GM21723 (cell line): ENCODE results near the gene MREG.
A peak's percentile ranks its signal among the peaks of the same experiment; 100 is the strongest.

Experiments
- ATAC-seq: cut with Tn5 transposase; IDR thresholded peaks from one replicate; pipeline ENCODE4 v1.9.1; 2021; ENCODE audit warnings: mild to moderate bottlenecking, moderate library complexity; ENCODE audit not compliant: unreplicated experiment

The MREG gene

GRCh38 chr2:216013080-216013909 is at the start of gene MREG:
TSS of gene MREG (minus strand) at chr2:216013551. CDS start at chr2:216013327, 224 bp downstream.
- ATAC-seq: peak; percentile 48

DNA sequence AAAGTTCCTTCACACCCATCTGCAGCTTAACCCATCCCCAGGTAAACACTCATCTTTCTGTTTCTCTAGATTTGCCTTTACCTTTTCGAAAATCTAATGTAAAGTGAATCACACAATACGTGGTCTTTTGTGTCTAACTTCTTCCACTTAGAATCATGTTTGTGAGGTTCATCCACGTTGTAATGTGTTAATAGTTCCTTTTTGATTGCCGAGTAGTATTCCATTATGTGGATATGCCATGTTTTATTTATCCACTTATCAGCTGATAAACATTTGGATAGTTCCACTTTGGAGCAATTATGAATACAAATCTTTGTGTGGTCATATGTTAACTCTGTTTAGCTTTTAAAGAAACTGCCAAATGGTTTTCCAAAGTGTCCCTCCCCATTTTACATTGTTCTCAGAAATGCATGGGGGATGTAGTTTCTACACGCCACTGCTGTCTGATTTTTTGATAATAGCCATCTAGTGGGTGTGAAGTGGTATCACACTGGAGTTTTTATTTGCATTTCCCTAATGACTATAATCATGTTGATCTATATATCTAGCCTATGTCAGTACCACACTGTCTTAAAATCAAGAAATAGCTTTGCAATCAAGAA is 46.0 kb upstream of the MREG start:
- no peak for ATAC-seq

GRCh38 chr2:216057688-216058193 is 44.4 kb upstream of the MREG start:
- ATAC-seq: peak; percentile 87

DNA sequence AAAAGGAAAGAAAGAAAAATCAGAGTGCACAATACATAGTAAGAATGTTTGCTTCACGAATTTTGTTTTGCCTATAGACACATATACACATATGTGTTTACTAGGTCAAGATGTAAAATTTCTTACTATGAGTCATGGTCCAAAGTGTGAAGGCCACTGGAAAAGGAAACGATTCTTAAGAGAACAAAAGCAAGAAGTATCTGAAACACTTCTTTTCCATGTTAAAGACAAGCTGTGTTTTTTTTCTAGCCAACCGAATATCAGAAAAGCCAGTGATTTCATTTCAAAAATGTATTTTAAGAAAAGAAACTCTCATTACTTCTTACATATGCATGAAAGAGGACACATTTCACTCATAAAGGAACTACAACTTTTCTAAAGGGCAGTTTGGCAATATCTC is 43.4 kb upstream of the MREG start:
- peak; percentile 44 for ATAC-seq

GRCh38 chr2:216055680-216056079 is 42.3 kb upstream of the MREG start:
- ATAC-seq: no peak

DNA sequence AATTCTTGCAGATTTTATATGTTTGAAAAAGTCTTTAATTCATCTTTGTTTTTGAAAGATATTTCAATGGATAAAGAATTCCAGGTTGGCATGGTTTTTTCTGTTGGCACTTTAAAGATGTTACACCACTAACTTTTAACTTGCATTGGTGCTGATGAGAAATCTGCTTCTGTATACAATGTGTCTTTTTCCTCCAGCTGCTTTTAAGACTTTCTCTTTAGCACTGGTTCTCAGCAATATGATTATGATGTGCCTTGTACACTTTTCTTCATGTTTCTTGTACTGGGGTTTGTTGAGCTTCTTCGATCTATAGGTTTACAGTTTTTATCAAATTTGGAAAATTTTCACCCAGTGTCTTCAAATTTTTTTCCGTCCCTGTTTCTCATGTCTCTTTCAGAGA is 39.1 kb upstream of the MREG start:
- no peak for ATAC-seq

DNA sequence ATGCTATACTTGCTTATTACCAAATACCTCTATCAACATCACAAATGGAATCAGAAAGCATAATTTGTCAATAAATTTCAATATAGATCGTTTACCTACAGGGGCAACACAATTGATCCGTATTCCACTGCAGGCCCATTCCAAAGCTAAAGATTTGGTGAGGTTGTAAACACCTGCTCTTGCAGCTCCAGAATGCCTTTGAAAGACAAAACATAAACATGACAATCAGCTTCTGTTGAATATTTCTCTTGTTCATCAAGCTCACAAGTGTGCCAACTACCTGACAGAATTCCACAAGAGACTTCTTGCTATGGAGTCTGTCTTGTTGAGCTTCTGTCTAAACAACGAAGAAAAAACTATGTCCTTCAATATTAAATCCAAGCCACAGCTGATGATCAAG is 38.0 kb upstream of the MREG start:
- no peak for ATAC-seq

GRCh38 chr2:216049452-216049851 is 36.1 kb upstream of the MREG start:
- ATAC-seq: no peak

DNA sequence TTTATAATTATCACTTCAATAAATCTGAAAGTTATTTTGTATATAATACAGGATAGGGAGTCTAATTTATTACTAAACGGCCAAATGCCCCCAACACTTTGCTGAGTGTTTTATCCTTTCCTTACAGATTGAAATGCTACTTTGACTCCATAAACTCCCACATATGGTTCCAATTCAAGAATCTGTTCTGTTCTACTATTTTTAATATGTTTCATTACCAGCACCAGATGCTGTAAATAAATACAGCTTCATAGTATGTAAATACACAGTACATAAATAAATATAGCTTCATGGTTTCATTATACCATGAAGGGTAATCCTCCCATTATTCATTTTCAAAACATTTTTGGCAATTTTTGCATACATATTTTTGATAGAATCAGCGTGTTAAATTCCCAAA is 34.0 kb upstream of the MREG start:
- ATAC-seq: no peak

- ATAC-seq: peak; percentile 98
Observed at GRCh38 chr2:216044883-216045486, 31.6 kb upstream of the MREG start.

- ATAC-seq: no peak
Observed at GRCh38 chr2:216043949-216044348, 30.6 kb upstream of the MREG start.

DNA sequence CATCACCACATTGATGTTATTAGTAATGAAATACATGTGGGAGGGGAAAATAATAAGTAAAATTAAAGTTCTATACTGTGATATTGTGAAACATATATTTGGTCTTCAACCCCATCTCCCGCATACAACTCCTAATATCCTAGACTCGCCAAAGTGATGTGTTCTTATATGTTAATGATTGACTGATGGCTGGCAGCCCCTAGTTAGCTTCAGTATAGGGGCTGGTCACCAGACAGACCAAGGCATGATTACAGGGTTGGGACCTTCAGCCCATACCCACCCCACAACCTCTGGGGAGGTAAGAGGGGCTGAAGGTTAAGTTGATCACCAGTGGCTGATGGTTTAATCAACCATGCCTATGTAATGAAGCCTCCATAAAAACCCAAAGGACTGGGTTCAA is 28.1 kb upstream of the MREG start:
- no peak for ATAC-seq

GRCh38 chr2:216039918-216040317 is 26.6 kb upstream of the MREG start:
- ATAC-seq: no peak

DNA sequence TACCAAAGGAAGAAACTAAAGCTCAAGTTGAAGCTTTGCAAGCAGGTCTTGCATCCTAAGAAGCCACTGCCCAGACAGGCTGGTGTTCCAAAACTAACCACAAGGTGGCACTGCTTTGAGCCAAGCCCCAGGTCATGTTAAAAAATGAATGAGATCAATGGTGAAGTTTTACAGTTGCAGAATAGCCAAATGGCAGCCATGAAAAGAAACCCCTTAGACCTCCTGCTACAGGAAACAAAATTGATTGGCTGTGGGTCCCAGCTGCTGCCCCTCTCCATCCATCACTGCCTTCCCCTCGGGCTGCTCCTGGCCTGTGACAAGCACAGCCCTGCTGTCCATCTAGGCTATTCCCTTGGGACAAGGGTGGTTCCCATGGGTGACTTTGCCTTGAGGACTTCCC is 20.7 kb upstream of the MREG start:
- ATAC-seq: peak; percentile 37

DNA sequence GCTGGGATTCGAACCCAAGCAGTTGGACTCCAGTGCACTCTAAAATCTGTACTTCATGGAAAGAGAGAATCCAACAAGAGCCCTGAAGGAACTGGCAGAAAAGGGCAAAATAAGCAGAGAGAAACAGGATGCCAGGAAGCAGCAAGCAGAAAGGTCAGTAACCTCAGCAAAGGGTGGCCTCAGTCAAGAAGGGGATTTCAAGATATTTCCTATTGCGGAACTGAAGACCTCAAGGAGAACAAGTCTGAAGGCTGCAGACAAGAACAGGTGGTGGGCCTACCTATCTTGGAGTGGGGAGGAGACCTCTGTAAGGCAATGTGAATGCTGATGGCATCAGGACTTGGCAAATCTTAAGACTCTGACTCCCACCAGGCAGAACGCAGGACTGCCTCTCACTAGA is 20.1 kb upstream of the MREG start:
- ATAC-seq: peak; percentile 46

DNA sequence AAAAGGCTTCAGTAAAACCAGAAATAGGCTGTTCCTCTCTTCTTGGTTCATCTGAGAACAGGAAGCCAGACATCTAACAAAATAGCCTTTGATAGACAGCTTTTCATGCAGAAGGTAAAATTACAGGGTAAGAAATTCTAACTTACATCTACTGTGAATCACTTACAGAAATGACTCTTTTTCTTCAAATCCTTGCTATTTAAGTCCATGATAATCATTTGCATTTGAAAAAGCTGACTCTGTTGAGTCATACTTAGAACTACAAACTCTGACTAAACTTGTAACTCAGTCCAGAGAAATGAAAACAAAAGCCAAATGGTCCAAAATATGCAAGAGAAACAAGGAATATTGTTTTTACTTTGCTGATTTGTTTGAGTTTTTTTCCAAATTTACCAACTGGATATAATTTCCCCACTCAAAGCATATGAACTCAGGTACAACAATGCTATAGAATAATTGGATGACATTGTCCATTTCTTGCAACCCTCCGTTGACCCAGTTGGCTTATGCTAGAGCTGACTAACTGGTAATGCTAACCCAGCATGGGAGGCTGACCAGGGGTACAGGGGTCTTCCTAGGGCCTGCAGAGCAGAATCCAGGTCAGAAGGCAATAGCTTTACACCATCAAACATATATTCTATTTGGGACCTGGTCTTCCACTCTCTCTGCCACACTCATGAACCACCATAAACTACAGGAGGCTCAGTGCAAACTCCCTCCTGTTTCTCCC is 18.8 kb upstream of the MREG start:
- ATAC-seq: peak; percentile 78

GRCh38 chr2:216030216-216030615 is 16.9 kb upstream of the MREG start:
- no peak for ATAC-seq

- ATAC-seq: no peak
Observed at GRCh38 chr2:216029416-216030129, 16.2 kb upstream of the MREG start.

DNA sequence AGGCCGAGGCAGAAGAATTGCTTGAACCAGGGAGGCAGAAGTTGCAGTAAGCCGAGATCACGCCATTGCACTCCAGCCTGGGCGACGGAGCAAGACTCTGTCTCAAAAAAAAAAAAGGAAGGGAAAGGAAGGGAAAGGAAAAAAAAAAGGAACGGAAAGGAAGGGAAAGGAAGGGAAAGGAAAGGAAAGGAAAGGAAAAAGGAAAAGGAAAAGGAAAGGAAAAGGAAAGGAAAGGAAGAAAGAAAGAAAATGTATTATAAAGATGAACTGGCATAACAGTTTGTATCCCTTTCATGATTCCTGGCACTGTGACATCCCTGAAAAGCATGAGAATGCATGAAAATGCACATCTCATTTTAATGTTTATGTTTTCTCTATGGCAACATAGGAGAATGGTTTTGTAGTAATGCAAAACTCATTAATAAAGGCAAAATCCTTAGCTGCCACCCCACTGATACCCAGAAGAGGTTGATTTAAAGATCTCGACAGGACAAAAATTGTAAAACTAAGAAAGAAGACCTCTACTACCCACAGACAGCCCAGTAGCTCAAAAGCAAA is 11.5 kb upstream of the MREG start:
- no peak for ATAC-seq

GRCh38 chr2:216023055-216023648 is 9.8 kb upstream of the MREG start:
- peak; percentile 90 for ATAC-seq
